Measurements from ENCODE around the gene RNF157.

Gene RNF157

GRCh38 chr17:76160896-76161528 is 79.3 kb downstream of the RNF157 start:
- FAIRE-seq, result no peak
- no peak for DNase-seq (ENCODE audit: low spot score)

GRCh38 chr17:76159157-76159556 is 81.1 kb downstream of the RNF157 start:
- DNase-seq (ENCODE audit: low spot score), result no peak
- no peak for FAIRE-seq

- no peak for FAIRE-seq
- DNase-seq (ENCODE audit: low spot score), result no peak
Measured at GRCh38 chr17:76157759-76158158, 82.5 kb downstream of the RNF157 start.

GRCh38 chr17:76156662-76156991 is 83.7 kb downstream of the RNF157 start:
- FAIRE-seq (no peak), DNase-seq (ENCODE audit: low spot score) (no peak)

DNA sequence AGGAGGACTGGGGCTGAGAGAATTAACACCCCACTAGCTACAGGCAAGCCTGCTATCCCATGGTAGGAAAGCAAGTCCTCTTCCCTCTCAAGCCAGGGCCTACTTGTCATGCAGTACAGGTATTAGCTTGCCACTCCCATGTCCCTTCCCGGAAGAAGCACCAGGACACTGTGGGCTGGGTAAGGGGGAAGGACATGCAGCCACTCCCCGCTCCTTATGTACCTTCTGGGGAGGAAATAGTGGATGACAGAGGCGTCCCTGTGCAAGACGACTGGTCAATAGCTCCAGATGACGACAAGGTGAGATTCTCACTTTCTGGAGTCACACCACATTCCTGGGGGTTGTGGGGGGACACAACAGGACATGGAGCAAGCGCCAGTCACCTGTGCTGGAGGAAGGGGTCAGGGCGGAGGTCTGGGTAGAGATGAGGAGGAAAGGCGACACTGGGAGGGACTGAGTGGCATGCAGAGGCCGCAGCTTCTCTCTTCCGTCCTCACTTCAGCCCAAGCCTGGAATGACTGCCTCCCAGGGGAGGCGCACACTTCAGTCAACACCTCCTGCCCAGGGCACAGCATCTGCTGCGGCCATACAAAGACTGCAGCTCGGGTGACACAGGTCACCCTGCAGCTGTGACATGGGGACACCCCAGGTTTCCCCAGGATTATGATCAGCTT is 84.2 kb downstream of the RNF157 start:
- no peak for FAIRE-seq
- DNase-seq (ENCODE audit: low spot score), result no peak

- FAIRE-seq (no peak), DNase-seq (ENCODE audit: low spot score) (no peak)
Measured at GRCh38 chr17:76154936-76155845, 85.1 kb downstream of the RNF157 start.

GRCh38 chr17:76154292-76154691 is 86.0 kb downstream of the RNF157 start:
- DNase-seq (ENCODE audit: low spot score) (no peak), FAIRE-seq (no peak)

DNA sequence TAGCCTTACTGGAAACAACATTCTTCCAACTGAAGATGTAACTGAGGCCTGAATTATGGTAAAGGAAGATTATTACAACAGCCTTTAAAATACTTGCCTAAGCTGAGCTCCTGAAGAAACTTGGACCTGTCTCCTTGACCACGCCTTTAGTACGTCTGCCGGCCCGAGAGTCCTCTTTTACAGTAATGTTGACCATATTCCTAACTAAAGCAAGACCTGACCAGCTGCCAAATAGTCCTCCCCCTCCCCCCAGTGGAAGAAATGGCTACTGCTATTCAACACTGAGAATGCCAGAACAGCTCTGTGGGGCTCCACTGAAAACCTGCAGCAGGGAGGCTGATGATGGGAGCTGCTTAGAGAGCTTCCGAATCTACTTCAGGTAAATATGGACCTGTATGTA is 86.7 kb downstream of the RNF157 start:
- FAIRE-seq, result no peak

DNA sequence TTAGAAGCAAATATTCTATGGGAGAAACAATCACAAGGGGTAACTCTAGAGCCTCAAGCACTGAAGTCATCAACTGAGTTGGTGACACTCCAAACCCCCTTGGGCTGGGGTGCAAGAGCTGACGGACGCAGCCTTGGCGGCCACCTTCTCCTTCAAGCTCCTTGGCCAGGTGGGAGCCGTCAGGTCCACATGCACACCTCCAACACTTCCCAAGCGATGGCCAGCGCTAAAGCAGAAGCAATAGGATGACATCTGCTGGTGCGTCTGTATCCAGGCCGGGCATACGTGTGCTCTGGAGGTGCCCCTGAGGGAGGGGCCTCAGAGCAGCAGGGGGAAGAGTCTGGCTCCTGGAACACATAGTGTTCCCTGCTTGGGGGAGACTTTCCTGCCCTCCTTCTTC is 87.1 kb downstream of the RNF157 start:
- no peak for FAIRE-seq

More for the DNA sequence above, 86.7 kb downstream of the RNF157 start:
- DNase-seq (ENCODE audit: low spot score), result no peak

GRCh38 chr17:76152591-76152990 is 87.7 kb downstream of the RNF157 start:
- no peak for FAIRE-seq
- no peak for DNase-seq (ENCODE audit: low spot score)

More for the DNA sequence above, 87.1 kb downstream of the RNF157 start:
- no peak for DNase-seq (ENCODE audit: low spot score)

DNA sequence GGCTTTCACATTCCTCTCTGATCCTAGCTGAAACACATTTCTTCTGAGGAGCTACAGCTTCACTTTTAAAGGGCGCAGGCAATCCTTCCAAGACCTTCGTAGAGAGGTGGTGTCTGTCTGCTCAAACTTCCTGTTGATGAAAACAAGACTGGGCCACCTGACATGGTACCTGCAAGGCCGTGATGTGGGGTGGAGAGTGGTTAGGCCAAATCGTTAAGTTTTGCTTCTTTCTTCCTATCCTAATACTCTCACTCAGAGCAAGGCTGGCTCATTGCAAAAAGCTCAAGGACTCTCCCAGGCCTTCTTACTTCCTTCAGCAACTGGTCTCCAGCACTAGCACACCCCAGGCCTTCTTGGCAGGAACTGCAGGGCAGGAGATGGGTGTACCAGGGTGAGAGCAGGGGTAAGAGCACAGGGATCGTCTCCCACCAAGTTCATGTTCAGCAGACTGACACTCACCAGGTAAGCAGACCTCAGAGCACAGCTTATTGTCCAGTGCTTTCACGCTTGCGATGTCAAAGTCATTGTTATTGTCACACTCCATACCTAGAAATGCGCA is 88.3 kb downstream of the RNF157 start:
- FAIRE-seq, result peak; percentile 77

GRCh38 chr17:76150712-76151622 is 89.3 kb downstream of the RNF157 start:
- no peak for DNase-seq (ENCODE audit: low spot score)
- FAIRE-seq, result no peak

More for the DNA sequence above, 88.3 kb downstream of the RNF157 start:
- no peak for DNase-seq (ENCODE audit: low spot score)

GRCh38 chr17:76149214-76149613 is 91.1 kb downstream of the RNF157 start:
- peak; percentile 56 for FAIRE-seq
- no peak for DNase-seq (ENCODE audit: low spot score)

DNA sequence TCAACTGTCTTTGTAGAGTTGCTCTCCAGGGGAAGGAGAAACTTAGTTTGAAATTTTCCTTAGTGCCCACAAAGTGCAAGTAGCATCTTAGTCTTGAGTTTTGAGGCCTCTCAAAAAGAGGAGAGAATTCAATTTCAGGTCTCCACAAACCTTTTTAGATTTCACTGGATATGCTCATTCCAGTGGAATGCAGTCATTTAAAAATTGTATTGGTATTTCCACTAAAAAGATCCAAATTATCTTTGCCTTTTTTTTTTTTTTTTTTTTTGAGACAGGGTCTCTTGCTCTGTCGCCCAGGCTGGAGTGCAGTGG is 92.3 kb downstream of the RNF157 start:
- no peak for FAIRE-seq
- DNase-seq (ENCODE audit: low spot score), result no peak

GRCh38 chr17:76147211-76148014 is 92.9 kb downstream of the RNF157 start:
- FAIRE-seq (no peak), DNase-seq (ENCODE audit: low spot score) (peak; percentile 63)

- FAIRE-seq (no peak), DNase-seq (ENCODE audit: low spot score) (no peak)
Measured at GRCh38 chr17:76146053-76146851, 94.0 kb downstream of the RNF157 start.

DNA sequence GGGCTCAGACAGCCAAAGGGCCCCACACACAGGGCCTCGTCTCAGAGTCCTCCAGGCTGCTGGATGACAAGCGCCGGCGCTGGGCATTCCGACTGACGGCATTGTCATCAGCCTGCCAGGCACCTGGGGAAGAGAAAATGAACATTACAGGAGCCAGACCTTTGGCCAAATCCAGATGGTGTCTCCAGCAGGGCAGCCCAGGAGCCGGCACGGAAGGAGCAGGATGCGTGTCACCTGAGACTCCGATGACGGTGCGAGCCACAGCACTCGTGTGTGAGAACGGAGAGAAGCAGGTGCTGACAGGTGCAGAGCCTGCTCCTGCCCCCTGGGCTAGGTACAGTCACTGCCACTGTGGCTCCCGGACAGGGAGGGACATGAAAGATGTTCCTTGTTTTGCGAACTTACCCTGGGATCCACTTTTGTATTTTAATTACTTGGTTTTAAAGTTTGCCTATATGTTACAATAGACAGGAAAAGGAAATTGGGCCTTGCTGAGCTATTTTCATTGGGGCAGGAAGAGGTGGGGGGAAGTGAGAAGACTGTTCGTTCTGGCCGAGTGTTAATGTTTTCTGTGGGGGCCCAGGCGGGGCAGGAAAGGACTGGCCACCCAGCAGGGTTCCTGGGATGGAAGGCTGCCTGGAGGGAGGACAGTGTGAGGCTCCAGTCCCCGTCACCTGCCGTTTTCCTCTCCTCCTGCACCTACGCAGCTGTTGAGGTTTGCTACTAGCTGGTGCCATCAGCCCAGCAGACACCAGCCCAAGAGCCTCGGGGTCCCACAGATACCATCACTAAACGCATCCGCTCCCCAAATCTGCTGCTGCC is 94.9 kb downstream of the RNF157 start:
- peak; percentile 69 for FAIRE-seq

GRCh38 chr17:76142585-76143041 is 97.7 kb downstream of the RNF157 start:
- DNase-seq (ENCODE audit: low spot score) (no peak), FAIRE-seq (no peak)

More for the DNA sequence above, 94.9 kb downstream of the RNF157 start:
- DNase-seq (ENCODE audit: low spot score), result no peak
